NCI-H1105 treated with DMSO at 0.1 percent for 48 hours (cell line): ENCODE results near the gene BTBD7.
"Not testable (repeated sequence)": the region's sequence is repeated elsewhere in the genome, so short reads cannot be mapped to it uniquely, and the experiment has no call there.

Experiments
- DNase-seq: peaks from one replicate; lab custom pipeline; 2025; lab: John Stamatoyannopoulos, UW

Gene BTBD7, protein sequence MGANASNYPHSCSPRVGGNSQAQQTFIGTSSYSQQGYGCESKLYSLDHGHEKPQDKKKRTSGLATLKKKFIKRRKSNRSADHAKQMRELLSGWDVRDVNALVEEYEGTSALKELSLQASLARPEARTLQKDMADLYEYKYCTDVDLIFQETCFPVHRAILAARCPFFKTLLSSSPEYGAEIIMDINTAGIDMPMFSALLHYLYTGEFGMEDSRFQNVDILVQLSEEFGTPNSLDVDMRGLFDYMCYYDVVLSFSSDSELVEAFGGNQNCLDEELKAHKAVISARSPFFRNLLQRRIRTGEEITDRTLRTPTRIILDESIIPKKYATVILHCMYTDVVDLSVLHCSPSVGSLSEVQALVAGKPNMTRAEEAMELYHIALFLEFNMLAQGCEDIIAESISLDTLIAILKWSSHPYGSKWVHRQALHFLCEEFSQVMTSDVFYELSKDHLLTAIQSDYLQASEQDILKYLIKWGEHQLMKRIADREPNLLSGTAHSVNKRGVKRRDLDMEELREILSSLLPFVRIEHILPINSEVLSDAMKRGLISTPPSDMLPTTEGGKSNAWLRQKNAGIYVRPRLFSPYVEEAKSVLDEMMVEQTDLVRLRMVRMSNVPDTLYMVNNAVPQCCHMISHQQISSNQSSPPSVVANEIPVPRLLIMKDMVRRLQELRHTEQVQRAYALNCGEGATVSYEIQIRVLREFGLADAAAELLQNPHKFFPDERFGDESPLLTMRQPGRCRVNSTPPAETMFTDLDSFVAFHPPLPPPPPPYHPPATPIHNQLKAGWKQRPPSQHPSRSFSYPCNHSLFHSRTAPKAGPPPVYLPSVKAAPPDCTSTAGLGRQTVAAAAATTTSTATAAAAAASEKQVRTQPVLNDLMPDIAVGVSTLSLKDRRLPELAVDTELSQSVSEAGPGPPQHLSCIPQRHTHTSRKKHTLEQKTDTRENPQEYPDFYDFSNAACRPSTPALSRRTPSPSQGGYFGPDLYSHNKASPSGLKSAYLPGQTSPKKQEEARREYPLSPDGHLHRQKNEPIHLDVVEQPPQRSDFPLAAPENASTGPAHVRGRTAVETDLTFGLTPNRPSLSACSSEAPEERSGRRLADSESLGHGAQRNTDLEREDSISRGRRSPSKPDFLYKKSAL

DNA sequence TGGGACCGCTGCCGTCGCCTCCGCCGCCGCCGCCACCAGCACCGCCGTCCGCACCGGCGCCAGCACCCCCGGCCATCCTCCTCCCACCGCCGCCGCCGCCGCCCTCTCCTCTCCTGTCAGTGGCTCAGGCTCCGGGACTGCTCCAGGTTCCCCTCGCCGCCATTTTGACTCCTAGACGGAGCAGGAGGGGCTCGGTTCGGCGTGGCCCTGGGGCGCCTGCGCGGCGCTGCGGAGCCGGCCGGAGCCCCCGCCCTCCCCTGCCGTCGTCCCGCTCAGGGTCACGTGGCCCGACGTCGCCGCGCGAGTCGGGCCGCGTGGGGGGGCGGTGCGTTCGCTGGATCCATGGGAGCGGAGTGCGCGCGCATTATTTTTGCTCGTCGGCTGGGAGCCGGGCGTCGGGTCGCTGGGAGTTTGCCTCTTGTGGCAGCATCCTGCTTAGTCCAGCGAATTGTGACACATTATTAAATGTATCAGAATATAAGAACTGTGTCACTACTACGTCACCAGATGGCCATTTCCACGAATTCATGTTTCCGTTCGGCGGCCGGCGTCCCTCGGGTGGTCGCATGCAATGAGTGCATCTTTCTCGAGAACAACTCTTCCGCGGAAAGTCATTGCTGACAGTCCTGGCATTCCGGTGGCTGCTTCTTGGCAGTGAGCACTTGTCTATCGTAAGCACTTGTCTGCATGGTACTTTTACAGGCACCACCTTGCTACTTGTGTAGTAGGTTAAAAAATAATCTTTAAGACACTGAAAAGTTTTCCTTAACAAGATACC is at the start of gene BTBD7:
BTBD7 (minus strand) TSS at position 184 of the 778 bp plus-strand sequence. CDS start 36,985 bp downstream, outside the sequence.
- peak; percentile 93 for DNase-seq

DNA sequence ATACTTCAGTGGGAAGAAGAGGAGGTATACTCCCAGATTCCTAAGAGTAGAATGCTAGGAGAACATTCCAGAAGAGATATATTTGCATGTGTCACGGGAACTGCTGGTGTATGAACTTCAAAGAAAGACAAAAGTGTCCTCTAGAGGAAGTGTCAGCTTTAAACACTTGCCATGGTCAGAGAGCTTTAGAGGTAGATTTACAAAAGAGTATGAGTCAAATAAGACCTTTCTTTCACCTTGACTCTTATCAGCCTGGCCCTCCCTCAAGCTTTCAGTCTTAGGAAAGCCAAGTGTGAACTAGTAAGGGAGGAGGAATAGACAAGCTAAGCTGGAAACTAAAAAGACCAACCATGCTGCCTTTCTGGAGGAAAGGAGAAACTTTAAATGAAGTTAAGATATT is 48.8 kb upstream of the BTBD7 start:
- no peak for DNase-seq

DNA sequence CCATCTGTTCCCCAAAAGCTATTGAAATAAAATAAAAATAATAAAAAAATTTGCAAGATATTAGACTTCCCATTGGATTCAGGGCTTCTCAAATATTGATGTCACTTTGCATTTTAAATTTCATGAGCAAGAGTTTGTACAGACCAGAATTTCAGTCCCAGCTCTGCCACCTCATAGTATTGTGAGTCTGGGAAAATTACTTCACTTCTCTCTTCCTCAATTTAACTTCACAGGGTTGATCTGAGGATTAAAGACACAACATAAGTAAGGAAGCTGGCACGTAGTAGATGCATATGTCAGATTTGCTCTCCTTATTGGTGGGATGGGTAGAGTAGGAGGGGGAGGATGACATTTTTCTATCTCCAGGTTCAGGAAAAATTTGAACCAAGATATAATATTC is 47.0 kb upstream of the BTBD7 start:
- DNase-seq, result no peak

DNA sequence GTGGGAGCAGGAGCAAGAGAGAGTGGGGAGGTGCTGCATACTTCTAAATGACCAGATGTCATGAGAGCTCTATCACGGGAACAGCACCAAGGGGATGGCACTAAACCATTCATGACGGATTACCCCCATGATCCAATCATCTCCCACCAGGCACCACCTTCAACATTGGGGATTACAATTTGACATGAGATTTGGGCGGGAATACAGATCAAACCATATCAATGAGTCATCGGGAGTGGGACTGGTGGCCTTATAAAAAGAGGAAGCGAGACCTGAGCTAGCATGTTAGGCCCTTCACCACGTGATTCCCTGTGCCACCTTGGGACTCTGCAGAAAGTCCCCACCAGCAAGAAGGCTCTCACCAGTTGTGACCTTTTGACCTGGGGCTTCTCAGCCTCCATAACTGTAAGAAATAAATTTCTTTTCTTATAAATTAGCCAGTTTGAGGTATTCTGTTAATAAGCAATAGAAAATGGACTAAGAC is 42.9 kb upstream of the BTBD7 start:
- DNase-seq, result no peak

DNA sequence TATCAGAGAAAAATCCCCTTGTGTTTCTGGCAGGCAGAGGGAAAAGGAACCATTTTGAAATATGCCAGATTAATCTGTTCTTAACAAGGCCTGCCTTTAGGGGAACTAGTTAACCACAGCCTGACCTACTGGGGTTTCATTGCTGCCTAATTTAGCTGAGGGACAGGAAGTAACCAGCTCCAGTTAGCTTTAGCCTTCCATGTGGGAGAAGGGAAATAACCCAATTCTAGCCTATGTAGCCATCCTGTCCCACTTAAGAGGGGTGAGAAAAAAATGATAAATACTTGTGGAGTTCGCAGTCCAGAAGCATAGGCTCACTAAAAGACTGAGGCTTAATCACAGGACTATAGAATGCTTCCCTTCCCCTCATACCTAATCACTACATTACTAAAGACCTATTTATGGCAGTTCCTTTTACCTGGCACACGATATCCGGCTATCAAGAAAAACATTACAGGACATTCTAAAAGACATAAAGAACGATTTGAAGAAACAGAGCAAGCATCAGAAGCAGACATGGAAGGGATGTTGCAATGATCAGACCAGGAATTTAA is 37.0 kb upstream of the BTBD7 start:
- DNase-seq, result no peak

DNA sequence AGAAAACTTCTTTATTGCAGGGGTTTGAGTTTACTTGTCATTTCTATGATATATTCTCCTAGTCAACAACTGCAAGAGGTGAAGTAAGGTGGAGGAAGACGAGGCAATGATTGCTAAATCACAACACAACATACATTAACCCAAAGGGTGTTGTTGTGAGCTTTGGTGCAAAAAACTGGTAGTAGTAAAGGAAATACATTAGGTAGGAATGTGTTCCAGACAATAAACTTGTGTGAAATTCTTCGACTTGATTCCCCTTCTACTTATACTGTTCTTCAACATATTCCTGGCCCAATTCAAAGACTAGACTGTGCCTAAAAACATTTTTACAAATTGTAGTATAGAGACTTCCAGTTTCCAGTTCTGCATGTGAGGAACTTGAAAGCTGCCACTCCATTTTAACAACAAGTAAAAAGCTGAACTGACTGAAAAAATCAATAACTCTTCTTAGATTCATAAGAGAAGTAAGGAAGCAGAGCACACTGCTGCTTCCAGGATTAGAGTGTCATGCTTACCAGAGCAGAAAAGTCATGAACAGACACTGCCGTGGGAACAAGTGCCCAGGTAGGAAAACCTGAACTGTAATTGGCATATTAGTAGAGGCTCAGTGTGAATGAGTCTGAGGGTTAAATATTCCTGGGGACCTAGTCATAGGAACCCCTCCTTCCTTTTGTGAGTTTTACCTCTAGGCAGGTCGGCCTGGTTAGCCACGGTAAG is 36.3 kb upstream of the BTBD7 start:
- no peak for DNase-seq

DNA sequence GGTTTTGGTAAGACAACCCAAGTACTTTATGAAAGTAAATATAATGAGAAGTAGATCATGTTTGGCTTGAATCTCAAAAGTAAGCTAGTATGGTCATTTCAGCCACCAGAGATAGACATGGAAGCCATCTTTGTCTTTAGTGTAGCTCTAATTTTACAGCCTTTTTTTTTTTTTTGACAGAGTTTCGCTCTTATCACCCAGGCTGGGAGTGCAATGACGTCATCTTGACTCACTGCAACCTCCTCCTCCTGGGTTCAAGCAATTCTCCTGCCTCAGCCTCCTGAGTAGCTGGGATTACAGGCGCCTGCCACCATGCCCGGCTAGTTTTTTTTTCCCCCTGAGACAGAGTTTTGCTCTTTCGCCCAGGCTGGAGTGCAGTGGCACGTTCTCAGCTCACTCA is 22.0 kb upstream of the BTBD7 start:
- not testable (repeated sequence) for DNase-seq

DNA sequence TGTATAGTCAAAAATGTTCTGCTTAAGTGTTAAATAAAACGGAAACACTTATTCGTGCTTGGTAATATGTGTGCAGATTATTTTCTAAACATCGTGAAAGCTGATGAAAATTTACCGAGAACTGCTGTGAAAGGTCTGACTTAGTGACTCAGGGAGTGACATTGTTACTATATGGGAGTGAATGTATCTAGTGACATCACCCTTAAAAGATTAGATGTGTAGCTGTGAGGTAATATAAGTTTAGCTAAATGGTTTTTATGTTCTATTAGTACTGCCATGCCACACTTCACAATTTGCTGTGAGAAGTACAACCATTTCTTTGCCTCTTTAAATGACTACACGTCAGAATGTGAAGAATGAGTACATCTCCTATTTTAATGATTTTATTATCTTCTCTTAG is 15.5 kb upstream of the BTBD7 start:
- no peak for DNase-seq

DNA sequence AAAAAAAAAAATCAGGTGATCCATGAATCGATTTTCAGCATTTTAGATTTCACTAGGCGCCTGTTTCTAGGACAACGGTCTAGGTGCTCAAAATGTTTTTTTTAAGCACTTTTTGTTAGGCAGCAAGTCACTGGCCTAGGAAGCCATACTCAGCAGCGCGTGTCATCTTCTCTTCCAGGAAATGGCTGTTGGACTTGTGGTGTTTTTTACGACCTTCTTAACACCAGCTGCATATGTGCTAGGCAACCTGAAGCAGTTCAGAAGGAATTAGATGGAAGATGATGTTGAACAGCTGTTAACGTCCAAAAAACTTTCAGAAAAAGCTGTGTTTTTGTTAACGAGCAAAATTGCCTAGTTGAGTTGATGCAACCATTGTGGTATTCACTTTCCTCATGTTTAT is 15.0 kb upstream of the BTBD7 start:
- DNase-seq, result no peak

DNA sequence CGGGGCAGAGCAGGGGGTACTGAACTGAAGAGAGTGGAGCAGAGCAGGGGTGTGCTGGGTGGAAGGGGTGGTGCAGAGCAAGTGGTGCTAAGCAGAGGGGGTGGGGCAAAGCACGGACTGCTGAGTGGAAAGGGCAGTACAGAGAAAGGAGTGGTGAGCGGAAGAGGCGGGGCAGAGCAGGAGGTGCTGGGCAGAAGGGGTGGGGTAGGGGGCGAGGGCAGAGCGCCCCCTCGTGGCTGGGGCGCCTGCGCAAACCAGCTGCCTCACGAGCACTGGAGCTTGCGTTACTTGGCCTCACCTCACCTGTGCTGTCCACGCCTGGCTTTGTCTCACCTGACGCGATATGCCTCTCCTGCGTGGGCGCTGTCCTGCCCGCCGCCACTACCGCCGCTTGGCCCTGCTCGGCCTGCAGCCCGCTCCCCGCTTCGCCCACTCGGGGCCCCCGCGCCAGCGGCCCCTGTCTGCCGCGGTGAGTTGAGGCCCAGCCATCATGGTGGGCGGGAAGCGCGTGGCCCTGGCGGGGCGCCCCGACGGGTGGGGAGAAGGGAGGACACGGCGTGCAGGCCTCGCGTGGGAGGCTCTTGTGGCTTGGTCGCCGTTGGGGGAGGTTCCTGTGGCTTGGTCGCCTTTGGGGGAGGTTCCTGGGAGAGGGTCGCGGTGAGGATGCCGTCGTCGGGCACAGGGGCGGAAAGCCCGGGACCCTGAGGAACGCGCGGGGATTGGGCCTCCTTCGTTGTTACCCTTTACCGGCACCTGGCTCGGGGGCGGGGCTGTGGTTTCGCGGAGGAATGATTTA is 14.3 kb upstream of the BTBD7 start, which contains the start of gene COX8C:
COX8C (plus strand) TSS at position 257 of the 796 bp plus-strand sequence; CDS start at position 344, 87 bp downstream.
- no peak for DNase-seq

DNA sequence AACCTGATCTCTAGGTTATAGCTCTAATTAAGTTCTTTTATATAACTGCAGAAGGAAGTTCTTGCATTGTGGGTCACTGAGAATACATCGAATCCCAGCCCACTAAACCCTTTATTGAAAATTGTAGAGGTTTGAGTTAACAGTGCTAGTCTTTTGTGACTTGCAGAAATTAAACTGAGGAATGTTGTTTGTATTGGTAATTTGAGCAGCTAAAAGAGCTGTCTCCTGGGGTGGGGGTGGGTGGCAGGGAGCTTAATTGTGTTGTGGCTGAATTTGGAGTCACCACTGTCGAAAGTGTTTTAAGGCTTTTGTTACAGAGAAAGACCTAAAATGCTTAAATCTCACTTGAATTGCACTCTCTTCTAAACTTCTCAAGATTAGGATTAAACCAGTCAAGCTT is 11.0 kb upstream of the BTBD7 start:
- no peak for DNase-seq

DNA sequence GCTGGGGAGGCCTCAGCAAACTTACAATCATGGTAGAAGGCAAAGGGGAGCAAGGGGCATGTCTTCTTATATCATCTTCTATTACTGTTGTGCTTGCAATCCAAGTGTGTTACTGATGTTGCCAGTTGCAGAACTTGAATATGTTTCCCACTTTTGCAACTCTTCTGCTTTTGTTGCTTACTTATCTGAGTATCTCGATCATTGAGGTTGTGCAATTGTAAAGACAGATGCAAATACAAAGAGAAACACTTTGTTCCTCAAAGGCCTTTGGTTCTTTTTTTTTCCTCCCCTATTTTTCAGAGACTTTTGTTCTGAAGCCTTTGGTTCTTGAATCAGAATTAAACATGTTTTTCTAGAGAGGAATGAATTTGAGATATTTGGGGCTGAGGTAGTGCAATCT is 10.4 kb upstream of the BTBD7 start:
- no peak for DNase-seq

DNA sequence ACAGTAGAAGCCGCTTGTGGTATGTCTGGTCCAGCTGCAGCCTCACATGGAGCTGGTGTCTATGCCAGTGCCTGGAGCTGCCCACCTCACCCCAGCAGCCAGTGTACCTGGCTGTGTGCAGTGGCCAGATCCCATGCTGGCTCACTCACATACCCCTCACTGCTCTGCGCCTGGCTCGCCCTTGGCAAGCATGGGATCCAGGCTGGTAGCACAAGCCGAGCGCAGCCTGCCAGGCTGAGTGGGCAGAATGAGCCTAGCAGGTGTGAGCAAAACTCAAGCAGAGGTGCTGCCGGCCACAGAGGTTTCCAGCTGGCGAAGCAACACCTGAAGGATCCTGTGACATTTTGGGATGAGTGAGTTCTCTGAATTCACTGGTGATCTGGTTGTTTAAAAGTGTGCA is 5.0 kb upstream of the BTBD7 start:
- no peak for DNase-seq

DNA sequence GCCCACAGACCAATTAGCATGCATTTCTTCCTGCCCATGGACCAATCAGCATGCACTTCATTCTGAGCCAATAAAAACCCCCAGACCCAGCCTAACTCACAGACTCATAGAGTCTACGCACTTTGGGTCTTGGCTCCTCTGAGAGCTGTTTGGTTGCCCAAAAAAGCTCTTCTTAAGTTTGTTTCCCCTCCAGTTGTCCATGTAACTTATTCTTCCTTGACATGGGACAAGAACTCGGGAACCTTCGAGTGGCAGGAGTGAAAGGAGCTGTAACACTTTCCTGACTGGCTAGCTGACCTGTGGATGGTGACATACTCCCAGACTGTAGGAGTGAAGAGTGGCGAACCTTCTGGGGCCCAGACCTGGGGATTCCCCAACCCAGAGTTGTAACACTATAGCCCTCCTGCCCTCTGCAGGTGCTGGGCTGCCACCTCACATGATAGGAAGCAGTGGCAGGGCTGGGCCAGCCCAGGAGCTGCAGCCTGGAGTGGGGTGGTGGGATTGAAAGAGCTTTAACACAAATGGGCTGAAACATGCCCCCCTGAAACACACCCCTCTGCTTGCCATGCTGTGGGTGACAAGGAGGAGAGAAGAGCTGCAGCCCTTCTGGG is 4.4 kb upstream of the BTBD7 start:
- DNase-seq, result no peak

DNA sequence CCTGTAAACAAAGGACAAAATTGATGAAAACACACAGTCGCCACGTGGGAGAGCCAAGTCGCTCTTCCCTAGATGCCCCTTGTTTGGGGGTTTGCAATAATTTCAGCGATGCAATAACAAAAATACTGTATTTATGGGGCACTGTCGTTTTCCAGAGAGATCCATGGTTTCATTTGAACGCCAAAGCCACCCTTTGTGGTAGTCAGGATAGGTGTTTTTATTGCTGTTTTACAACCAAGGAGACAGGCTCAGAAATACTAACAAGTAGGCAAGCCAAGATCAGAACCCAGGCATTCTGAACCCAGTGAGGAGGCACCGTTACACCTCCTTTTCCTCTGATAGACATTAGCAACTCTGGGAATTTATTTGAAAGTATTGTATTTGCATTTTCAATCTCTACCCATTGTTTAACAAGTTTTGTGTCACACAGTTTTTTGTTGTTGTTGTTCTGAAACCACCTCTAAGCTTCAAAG is 831 bp upstream of the BTBD7 start:
- peak; percentile 31 for DNase-seq

DNA sequence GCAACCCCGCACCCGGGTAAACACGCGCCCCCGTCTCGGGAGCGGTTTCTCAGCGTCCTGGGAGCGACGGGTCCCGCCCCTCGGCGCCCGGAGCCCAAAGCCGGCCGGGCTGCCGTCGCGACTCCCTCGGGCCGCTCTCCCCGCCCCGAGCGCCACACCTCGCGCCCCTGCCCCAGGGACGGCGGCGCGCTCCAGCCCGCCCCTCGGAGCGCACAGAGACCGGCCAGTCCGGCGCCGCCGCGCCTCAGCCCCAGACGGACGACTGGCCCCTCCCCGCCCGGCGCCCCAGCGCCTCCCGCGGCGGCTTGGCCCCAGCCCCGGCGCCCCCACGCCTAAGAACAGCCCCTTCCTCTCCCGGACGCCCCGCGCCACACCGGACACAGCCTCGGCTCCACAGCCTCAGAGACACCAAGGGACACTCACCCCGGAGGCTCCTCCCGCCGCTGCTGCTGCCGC is 411 bp downstream of the BTBD7 start:
- peak; percentile 38 for DNase-seq

DNA sequence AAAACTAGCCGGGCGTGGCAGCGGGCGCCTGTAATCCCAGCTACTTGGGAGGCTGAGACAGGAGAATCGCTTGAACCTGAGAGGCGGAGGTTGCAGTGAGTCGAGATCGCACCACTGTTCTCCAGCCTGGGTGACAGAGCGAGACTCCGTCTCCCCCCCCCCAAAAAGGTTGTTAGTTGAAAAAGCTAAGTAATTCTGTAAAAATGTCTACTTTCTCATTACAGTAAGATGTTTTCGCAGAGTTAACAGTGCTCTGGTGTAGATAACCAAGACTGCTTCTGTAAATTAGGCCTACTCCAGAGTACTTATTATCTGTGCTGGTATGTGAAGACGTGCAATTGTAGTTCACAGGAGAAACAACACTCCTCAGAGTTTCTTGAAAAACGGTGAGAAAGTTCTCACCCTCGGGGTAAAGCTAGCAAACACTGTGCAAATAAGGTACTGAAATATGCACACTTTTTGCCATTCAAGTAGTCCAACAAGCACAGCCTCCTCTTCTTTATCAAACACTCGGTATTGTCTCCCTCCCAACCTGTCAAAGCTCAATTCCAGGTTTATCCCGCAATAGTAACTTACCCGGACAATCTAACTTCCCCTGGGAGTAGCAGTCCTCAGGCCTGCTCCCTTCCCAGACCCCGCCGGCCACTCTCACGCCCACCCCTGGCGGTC is 974 bp downstream of the BTBD7 start:
- no peak for DNase-seq

DNA sequence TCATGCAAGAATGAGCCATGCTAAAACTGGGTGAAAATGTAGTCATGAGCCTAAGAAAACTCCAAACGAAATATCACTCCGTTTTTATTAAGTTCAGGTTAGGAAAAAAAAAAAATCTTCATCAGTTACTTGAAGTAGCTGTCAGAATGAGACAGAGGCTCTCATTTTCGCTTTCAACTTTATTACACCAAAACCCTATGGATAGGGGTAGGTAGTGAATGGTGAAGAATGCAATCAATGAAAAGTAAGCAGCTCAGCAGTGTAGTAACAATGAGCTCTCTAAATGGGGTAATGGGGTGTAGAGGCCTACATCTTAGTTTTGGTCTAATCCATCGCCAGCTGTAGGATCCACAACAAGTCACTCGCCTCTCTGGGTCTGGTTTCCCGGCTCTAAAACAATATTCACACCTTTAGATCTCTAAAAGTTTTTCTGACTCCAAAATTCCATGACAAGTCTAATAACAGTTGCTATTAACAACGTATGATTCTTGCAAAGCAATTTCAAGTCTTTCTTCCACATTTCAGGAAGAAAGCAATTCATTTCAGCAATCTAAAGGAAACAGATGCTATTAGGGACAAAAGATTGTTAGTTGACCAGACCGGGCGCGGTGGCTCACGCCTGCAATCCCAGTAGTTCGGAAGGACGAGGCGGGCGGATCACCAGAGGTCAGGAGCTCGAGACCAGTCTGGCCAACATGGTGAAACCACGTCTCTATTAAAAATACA is 1.7 kb downstream of the BTBD7 start:
- no peak for DNase-seq
